ENCODE results near the gene CCL18. TPM values are rescaled to one million over a fixed set of nuclear protein-coding genes. Genes with fewer than 3 reads are reported as not detected.

CCL18 gene
- total RNA-seq, 1 experiment from 2014 or later: not detected

Other genes starting within 250 kb of the CCL18 start
- gene HEATR9, start 195.4 kb upstream of the CCL18 start, total RNA-seq (2021): not detected in 2 replicates
- not detected in 2 replicates for gene CCL5, start 183.9 kb upstream of the CCL18 start, total RNA-seq (2021)
- gene RDM1, start 133.5 kb upstream of the CCL18 start, total RNA-seq (2021): 2.1 and 5.5 TPM in 2 replicates
- not detected in 2 replicates for gene LYZL6, start 120.6 kb upstream of the CCL18 start, total RNA-seq (2021)
- not detected in 2 replicates for gene CCL16, start 82.8 kb upstream of the CCL18 start, total RNA-seq (2021)
- not detected in 2 replicates for gene CCL14, start 77.5 kb upstream of the CCL18 start, total RNA-seq (2021)
- not detected in 2 replicates for gene CCL15, start 62.7 kb upstream of the CCL18 start, total RNA-seq (2021)
- not detected in 2 replicates for gene CCL23, start 46.3 kb upstream of the CCL18 start, total RNA-seq (2021)
- not detected in 2 replicates for gene CCL3, start 25.9 kb downstream of the CCL18 start, total RNA-seq (2021)
- not detected in 2 replicates for gene CCL4, start 39.6 kb downstream of the CCL18 start, total RNA-seq (2021)
- gene TBC1D3B, start 112.4 kb downstream of the CCL18 start, total RNA-seq (2021): 5.0 and 5.1 TPM in 2 replicates
- not detected in 2 replicates for gene CCL3L1, start 132.5 kb downstream of the CCL18 start, total RNA-seq (2021)
- not detected in 2 replicates for gene CCL4L2, start 146.8 kb downstream of the CCL18 start, total RNA-seq (2021)
- gene TBC1D3I, start 200.3 kb downstream of the CCL18 start, total RNA-seq (2021): 0.58 TPM in 1 of 2 replicates, not detected in the other

Data from A673 (cell line).